ENCODE data around the gene ANK2. TPM values are rescaled to one million over a fixed set of nuclear protein-coding genes. Genes with fewer than 3 reads are reported as not detected.

The ANK2 gene
- total RNA-seq, 1 experiment from 2014 or later = 5.6 TPM

- ATAC-seq = no peak
- TF ChIP-seq TCF7L2 (IDR thresholded peaks at IDR 0.05; ENCODE audit: borderline replicate concordance, extremely low read depth, insufficient read depth, insufficient read length) = no peak
- TF ChIP-seq ATF3 (IDR thresholded peaks at IDR 0.05) = no peak
- TF ChIP-seq YY1 (IDR thresholded peaks at IDR 0.05; ENCODE audit: extremely low read depth, insufficient replicate concordance, low read depth, low read length) = no peak
- TF ChIP-seq, protein P1, sequence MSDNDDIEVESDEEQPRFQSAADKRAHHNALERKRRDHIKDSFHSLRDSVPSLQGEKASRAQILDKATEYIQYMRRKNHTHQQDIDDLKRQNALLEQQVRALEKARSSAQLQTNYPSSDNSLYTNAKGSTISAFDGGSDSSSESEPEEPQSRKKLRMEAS (IDR thresholded peaks at IDR 0.05) = no peak
- TF ChIP-seq EZH2phosphoT487 (IDR thresholded peaks at IDR 0.05; ENCODE audit: borderline replicate concordance) = no peak
- TF ChIP-seq, protein P2, sequence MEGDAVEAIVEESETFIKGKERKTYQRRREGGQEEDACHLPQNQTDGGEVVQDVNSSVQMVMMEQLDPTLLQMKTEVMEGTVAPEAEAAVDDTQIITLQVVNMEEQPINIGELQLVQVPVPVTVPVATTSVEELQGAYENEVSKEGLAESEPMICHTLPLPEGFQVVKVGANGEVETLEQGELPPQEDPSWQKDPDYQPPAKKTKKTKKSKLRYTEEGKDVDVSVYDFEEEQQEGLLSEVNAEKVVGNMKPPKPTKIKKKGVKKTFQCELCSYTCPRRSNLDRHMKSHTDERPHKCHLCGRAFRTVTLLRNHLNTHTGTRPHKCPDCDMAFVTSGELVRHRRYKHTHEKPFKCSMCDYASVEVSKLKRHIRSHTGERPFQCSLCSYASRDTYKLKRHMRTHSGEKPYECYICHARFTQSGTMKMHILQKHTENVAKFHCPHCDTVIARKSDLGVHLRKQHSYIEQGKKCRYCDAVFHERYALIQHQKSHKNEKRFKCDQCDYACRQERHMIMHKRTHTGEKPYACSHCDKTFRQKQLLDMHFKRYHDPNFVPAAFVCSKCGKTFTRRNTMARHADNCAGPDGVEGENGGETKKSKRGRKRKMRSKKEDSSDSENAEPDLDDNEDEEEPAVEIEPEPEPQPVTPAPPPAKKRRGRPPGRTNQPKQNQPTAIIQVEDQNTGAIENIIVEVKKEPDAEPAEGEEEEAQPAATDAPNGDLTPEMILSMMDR (IDR thresholded peaks at IDR 0.05 in 2 of 3, conservative IDR thresholded peaks at IDR 0.05 in 1 of 3; ENCODE audit: borderline replicate concordance in 1 of 3, insufficient read depth in 1 of 3, low read depth in 2 of 3, low read length in 2 of 3) = no peak
- TF ChIP-seq FOSL1 (IDR thresholded peaks at IDR 0.05; ENCODE audit: low read depth) = peak; percentile 31; the same call in 1 of the 2 replicates
- TF ChIP-seq CBX3 (IDR thresholded peaks at IDR 0.05; ENCODE audit: low read depth) = no peak
- no peak for TF ChIP-seq CEBPB (IDR thresholded peaks at IDR 0.05; ENCODE audit: low read depth)
- TF ChIP-seq ZBTB33 (IDR thresholded peaks at IDR 0.05; ENCODE audit: extremely low read depth, insufficient replicate concordance, low read length) = no peak
- TF ChIP-seq SP1 (IDR thresholded peaks at IDR 0.05; ENCODE audit: low read depth) = no peak
- TF ChIP-seq ELF1 (IDR thresholded peaks at IDR 0.05; ENCODE audit: borderline replicate concordance, low read depth) = no peak
- no peak for TF ChIP-seq RAD21 (IDR thresholded peaks at IDR 0.05; ENCODE audit: low read depth)
- 0 out of 2 replicates have a peak, but pooled peaks have one; percentile 18 for TF ChIP-seq JUND (IDR thresholded peaks at IDR 0.05)
- TF ChIP-seq POLR2A (IDR thresholded peaks at IDR 0.05; ENCODE audit: borderline replicate concordance, extremely low read depth, insufficient read depth, insufficient read length) = no peak
- TF ChIP-seq REST (IDR thresholded peaks at IDR 0.05; ENCODE audit: low read depth) = no peak
- RAD21 ChIA-PET (ENCODE audit: low non-redundant PET in 1 of 2, low total read pairs in 2 of 2, uncharacterized antibody in 2 of 2, unreplicated experiment in 2 of 2) = no interaction called here
Observed at GRCh38 chr4:113057891-113058290, 8.4 kb downstream of the ANK2 start.

More at GRCh38 chr4:113057891-113058290, 8.4 kb downstream of the ANK2 start:
- Histone ChIP-seq H4K20me1 (ENCODE audit: insufficient read depth) (no peaks in the 10 kb centered on the region), H3K79me2 (ENCODE audit: insufficient read depth, low read length) (no peaks in the 10 kb centered on the region), H2AFZ (ENCODE audit: low read depth, low read length, poor library complexity, severe bottlenecking) (no peak overlapping the region), H3K4me1 (ENCODE audit: control insufficient read depth in 1 of 2, insufficient read depth in 2 of 2, low read length in 2 of 2) (peaks cover 0 to 6% of the 10 kb centered on the region in 2 experiments; a peak in 3 of 4 replicates), H3K9ac (ENCODE audit: low read length) (no peak overlapping the region), H3K27ac (ENCODE audit: low read depth, low read length) (no peak overlapping the region), H3K9me2 (ENCODE audit: insufficient read depth) (no peaks in the 10 kb centered on the region), H3K9me3 (ENCODE audit: control insufficient read depth in 1 of 2, insufficient read depth in 1 of 2, low read depth in 1 of 2, low read length in 2 of 2) (no peaks in the 10 kb centered on the region), H3K4me3 (replicated peaks in 1 of 2; ENCODE audit: low read depth in 1 of 2, low read length in 2 of 2) (no peak overlapping the region), H3K27me3 (ENCODE audit: insufficient read depth, low read length) (no peaks in the 10 kb centered on the region), H3K36me3 (ENCODE audit: control insufficient read depth in 1 of 2, insufficient read depth in 2 of 2, low read length in 2 of 2) (no peaks in the 10 kb centered on the region), H3K4me2 (ENCODE audit: low read length) (peak overlapping the region; percentile 4; the same call in 1 of the 2 replicates)
- no TSS peak for BruUV-seq (replicated peaks)
- intact Hi-C loops (cut with micrococcal nuclease) = no loop called here
- ChIA-PET CTCF (no interaction called here), POLR2A (no interaction called here)
- peak; percentile 7 for DNase-seq (ENCODE audit: low read depth, low spot score)
